ENCODE results near the gene SHKBP1.

- TF ChIP-seq, protein P1, sequence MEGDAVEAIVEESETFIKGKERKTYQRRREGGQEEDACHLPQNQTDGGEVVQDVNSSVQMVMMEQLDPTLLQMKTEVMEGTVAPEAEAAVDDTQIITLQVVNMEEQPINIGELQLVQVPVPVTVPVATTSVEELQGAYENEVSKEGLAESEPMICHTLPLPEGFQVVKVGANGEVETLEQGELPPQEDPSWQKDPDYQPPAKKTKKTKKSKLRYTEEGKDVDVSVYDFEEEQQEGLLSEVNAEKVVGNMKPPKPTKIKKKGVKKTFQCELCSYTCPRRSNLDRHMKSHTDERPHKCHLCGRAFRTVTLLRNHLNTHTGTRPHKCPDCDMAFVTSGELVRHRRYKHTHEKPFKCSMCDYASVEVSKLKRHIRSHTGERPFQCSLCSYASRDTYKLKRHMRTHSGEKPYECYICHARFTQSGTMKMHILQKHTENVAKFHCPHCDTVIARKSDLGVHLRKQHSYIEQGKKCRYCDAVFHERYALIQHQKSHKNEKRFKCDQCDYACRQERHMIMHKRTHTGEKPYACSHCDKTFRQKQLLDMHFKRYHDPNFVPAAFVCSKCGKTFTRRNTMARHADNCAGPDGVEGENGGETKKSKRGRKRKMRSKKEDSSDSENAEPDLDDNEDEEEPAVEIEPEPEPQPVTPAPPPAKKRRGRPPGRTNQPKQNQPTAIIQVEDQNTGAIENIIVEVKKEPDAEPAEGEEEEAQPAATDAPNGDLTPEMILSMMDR (IDR thresholded peaks at IDR 0.05): no peak
- TF ChIP-seq POLR2A (IDR thresholded peaks at IDR 0.05): no peak
These were observed 20.7 kb downstream of the SHKBP1 start for GRCh38 chr19:40597329-40597838.

Measured in testis (tissue), 2 donors.